ENCODE data around the gene MTAP. TPM values are rescaled to one million over a fixed set of nuclear protein-coding genes. Genes with fewer than 3 reads are reported as not detected.

The MTAP gene
- total RNA-seq, 1 donor from 2014 or later = 90.0 TPM

DNA sequence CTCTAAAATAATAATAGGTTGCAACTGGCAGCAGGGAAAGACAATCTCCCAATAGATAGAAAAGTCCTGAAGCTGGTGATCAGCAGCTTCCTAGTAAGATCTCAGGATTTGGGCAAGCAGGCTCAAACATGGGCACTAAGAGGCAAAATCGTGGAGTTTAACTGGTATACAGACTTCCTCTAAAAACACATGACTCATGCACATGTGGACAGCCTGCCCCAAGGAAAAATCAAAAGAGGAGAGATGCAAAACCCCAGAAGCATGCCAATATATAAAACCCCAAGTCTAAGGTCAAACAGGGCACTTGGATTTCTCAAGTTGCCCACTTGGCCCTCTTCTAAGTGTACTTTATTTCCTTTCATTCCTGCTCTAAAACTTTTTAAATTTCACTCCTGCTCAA lies 129.0 kb downstream of the MTAP start:
- no peak overlapping the region for H3K27ac Mint-ChIP-seq
- peaks cover 6% of the 10 kb centered on the region for H3K4me1 Mint-ChIP-seq
- H3K4me3 Mint-ChIP-seq = no peak overlapping the region
- H3K36me3 Mint-ChIP-seq = peaks cover 27% of the 10 kb centered on the region
- TF ChIP-seq, protein P1, sequence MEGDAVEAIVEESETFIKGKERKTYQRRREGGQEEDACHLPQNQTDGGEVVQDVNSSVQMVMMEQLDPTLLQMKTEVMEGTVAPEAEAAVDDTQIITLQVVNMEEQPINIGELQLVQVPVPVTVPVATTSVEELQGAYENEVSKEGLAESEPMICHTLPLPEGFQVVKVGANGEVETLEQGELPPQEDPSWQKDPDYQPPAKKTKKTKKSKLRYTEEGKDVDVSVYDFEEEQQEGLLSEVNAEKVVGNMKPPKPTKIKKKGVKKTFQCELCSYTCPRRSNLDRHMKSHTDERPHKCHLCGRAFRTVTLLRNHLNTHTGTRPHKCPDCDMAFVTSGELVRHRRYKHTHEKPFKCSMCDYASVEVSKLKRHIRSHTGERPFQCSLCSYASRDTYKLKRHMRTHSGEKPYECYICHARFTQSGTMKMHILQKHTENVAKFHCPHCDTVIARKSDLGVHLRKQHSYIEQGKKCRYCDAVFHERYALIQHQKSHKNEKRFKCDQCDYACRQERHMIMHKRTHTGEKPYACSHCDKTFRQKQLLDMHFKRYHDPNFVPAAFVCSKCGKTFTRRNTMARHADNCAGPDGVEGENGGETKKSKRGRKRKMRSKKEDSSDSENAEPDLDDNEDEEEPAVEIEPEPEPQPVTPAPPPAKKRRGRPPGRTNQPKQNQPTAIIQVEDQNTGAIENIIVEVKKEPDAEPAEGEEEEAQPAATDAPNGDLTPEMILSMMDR (IDR thresholded peaks at IDR 0.05; ENCODE audit: unreplicated experiment) = no peak
- no peak for DNase-seq (ENCODE audit: low spot score in 2 of 2, unreplicated experiment in 2 of 2)
- H3K27me3 Mint-ChIP-seq (ENCODE audit: low read depth) = no peaks in the 10 kb centered on the region
- H3K9me3 Mint-ChIP-seq = no peaks in the 10 kb centered on the region

DNA sequence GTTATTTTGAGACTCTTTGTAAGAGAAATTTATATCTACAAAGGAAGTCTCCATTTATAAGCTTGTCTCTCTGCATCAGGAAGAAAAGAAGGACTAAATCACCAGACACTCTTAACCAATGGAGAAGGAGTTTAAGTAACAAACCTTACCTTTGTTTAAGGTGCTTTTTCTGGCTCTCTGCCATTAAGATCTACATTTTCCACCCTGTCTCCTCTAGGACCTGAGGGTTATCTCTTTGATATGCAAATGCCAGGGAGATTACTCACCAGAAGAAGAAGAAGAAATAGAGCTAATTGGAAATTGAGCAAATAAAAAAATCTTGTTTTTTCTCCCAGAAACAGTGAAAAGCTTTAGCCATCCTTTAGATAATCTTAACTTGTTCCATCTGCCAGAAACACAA lies 130.8 kb downstream of the MTAP start:
- no peak overlapping the region for H3K4me3 Mint-ChIP-seq
- DNase-seq (ENCODE audit: low spot score in 2 of 2, unreplicated experiment in 2 of 2) = no peak
- peaks cover 6% of the 10 kb centered on the region for H3K4me1 Mint-ChIP-seq
- peaks cover 29% of the 10 kb centered on the region for H3K36me3 Mint-ChIP-seq
- no peaks in the 10 kb centered on the region for H3K9me3 Mint-ChIP-seq
- no peaks in the 10 kb centered on the region for H3K27me3 Mint-ChIP-seq (ENCODE audit: low read depth)
- peak overlapping the region; percentile 56 for H3K27ac Mint-ChIP-seq
- TF ChIP-seq, protein P1 (IDR thresholded peaks at IDR 0.05; ENCODE audit: unreplicated experiment) = no peak

DNA sequence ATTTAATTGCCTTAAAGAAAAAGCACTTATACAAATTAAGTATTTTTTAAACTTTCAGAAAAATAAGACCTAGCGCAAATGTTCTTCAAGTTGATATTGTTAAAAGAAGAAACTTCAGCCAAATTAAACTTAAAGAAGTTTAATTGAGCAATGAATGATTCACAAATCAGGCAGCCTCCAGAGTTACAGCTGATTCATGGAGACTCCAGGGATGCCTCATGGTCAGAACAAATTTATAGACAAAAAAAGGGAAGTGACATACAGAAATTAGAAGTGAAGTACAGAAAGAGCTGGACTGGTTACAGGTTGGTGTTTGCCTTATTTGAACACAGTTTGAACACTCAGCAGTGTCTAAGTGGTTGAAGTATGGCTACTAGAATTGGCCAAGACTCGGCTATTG lies 131.4 kb downstream of the MTAP start:
- no peak overlapping the region for H3K4me3 Mint-ChIP-seq
- peaks cover 6% of the 10 kb centered on the region for H3K4me1 Mint-ChIP-seq
- H3K36me3 Mint-ChIP-seq = peaks cover 29% of the 10 kb centered on the region
- DNase-seq (ENCODE audit: low spot score in 2 of 2, unreplicated experiment in 2 of 2) = no peak
- H3K27me3 Mint-ChIP-seq (ENCODE audit: low read depth) = no peaks in the 10 kb centered on the region
- no peaks in the 10 kb centered on the region for H3K9me3 Mint-ChIP-seq
- TF ChIP-seq, protein P1 (IDR thresholded peaks at IDR 0.05; ENCODE audit: unreplicated experiment) = no peak
- no peak overlapping the region for H3K27ac Mint-ChIP-seq

DNA sequence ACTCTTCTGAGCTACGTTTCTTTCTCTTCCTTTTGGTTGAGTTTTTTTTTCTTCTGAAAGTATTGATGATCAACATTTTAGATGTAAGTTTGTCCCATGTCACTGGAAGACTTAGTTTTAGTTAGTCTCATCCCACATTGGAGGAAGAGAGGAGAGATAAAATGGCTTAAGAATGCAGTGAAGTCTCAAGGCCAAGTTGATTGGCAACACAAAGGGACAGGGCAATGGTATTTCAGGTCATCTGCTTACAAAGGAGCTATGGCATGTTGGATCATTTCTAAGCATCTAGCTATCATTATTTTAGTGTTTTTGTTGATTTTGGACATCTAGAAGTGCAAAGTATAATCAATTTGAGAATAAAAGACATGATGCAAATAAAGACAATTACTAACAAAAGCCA lies 133.2 kb downstream of the MTAP start:
- H3K36me3 Mint-ChIP-seq = peaks cover 25% of the 10 kb centered on the region
- TF ChIP-seq, protein P1 (IDR thresholded peaks at IDR 0.05; ENCODE audit: unreplicated experiment) = no peak
- DNase-seq (ENCODE audit: low spot score in 2 of 2, unreplicated experiment in 2 of 2) = no peak
- H3K4me3 Mint-ChIP-seq = no peak overlapping the region
- H3K4me1 Mint-ChIP-seq = peaks cover 6% of the 10 kb centered on the region
- H3K9me3 Mint-ChIP-seq = no peaks in the 10 kb centered on the region
- no peaks in the 10 kb centered on the region for H3K27me3 Mint-ChIP-seq (ENCODE audit: low read depth)
- no peak overlapping the region for H3K27ac Mint-ChIP-seq

DNA sequence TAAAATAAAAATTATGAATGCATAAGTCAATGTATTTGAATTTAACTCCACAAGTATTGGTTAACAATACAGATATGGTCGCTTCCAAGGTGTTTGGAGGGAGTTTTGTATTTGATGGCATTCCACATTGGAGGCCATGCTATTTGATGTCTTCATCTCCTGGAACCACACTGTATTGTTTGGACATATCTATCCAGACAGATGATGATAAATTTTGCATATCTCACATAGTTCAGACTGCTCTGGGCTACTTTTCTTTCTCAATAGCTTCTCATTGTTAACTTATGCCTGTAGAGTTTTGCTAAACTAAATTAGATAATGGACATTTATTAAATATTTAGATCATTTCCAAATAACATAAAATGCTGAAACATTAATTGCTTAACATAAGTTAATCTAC lies 133.7 kb downstream of the MTAP start:
- Mint-ChIP-seq H3K4me1 (peaks cover 6% of the 10 kb centered on the region), H3K27ac (no peak overlapping the region), H3K4me3 (no peak overlapping the region), H3K9me3 (no peaks in the 10 kb centered on the region), H3K27me3 (ENCODE audit: low read depth) (no peaks in the 10 kb centered on the region), H3K36me3 (peaks cover 21% of the 10 kb centered on the region)
- TF ChIP-seq, protein P1 (IDR thresholded peaks at IDR 0.05; ENCODE audit: unreplicated experiment) = no peak
- DNase-seq (ENCODE audit: low spot score in 2 of 2, unreplicated experiment in 2 of 2) = no peak

All from mesothelial cell of epicardium (in vitro differentiated cells).